H4 (cell line): ENCODE results near the gene RCE1. TPM values are rescaled to one million over a fixed set of nuclear protein-coding genes. Genes with fewer than 3 reads are reported as not detected.
A peak's percentile ranks its signal among the peaks of the same experiment; 100 is the strongest.
"Not testable (repeated sequence)": the region's sequence is repeated elsewhere in the genome, so short reads cannot be mapped to it uniquely, and the experiment has no call there.

Experiments used
- DNase-seq: peaks from one replicate; pipeline ENCODE4 v3.0.0-alpha.2; 2015; ENCODE audit warnings: low spot score
- total RNA-seq: library from RNA; depleted of rRNA; stranded (reverse); fragments of >200 nt; shearing (Covaris generic); gene quantifications from 2 replicates; pipeline ENCODE4 v1.2.3, GENCODE V29; 2014; rRNA removed

RCE1 gene, protein sequence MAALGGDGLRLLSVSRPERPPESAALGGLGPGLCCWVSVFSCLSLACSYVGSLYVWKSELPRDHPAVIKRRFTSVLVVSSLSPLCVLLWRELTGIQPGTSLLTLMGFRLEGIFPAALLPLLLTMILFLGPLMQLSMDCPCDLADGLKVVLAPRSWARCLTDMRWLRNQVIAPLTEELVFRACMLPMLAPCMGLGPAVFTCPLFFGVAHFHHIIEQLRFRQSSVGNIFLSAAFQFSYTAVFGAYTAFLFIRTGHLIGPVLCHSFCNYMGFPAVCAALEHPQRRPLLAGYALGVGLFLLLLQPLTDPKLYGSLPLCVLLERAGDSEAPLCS
- total RNA-seq = 23.5 and 27.5 TPM in 2 replicates

DNA sequence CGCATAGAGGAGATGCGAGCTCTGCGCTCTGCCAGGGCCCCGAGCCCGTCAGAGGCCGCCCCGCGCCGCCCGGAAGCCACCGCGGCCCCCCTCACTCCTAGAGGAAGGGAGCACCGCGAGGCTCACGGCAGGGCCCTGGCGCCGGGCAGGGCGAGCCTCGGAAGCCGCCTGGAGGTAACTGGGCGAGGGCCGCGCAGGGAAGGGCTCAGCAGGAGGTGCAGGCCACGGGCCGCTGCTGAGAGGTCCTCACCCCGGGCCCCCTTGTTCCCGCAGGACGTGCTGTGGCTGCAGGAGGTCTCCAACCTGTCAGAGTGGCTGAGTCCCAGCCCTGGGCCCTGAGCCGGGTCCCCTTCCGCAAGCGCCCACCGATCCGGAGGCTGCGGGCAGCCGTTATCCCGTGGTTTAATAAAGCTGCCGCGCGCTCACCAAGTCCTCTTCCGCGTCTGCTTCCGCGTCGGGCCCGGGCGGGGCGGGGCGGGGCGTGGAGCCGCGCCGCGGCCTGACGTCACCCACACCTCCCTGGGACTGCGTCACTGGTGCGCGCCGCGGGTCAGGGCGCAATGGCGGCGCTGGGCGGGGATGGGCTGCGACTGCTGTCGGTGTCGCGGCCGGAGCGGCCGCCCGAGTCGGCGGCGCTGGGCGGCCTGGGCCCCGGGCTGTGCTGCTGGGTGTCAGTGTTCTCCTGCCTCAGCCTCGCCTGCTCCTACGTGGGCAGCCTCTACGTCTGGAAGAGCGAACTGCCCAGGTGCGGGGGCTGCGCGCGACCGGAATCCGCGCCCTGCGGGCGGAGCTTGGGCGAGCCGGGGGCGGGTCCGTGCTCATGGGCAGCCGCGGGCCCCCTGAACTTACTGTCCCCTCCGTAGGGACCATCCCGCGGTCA, at the start of gene RCE1:
Gene RCE1 (plus strand): TSS at position 546 of the 880 bp plus-strand sequence. CDS start 15 bp downstream, at position 561.
- peak; percentile 81 for DNase-seq

DNA sequence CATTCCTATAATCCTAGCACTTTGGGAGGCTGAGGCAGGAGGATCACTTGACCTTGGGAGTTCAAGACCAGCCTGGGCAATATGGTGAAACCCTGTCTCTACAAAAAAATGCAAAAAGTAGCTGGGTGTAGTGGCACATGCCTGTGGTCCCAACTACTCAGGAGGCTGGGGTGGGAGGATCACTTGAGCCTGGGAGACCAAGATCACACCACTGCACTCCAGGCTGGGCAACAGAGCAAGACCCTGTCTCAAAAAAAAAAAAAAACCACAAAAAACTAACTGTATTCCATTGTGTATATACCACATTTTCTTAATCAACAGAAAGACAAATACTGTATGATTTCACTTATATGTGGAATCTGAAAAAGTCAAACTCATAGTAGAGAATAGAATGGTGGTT, 43.4 kb upstream of the RCE1 start:
- not testable (repeated sequence) for DNase-seq

DNA sequence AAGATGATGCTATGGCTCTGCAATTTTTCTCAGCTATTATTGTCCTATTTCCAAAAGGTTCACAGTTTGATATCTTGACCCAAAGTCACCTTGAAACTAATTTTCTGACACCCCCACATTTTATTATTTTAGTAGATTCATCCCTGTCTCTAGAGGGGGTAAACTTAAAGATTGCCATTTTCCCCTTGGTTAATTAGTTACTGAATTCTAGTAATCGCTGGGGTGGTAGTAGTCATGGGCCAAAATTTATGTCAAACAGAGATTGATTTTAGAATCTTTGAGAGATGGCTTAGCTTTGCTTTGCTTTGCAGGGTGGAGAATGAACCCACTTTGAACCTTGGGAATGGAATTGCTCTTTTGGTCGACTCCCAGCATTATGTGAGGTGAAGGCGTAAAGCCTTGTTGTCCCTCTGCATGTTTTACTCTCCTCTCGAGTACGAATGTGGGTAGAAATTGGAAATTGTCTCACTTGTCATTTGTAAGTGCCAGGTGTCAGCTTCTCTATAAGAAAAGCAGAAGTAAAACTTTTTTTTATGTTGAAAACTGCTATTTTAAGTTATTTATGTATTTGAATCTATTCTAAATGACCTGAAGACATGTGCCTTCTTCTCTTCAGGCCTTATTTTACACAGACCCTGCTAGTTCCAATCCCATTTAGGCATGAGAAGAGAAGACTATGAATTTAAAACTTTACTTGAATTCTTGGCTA, 42.4 kb upstream of the RCE1 start:
- no peak for DNase-seq

DNA sequence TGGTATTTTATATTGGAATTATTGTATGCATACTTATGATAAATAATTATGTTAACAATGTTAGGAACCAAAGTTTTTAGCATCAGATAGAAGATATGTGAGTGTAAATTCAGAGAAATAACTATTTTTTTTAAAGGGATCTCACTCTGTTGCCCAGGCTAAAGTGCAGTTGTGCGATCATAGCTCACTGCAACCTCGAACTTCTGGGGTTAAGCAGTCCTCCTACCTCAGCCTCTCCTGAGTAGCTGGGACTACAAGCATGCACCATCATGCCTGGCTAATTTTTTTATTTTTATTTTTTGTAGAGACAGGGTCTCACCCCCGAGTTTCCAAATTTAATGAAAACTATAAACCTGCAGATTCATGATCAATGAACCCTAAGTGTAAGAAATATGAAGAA, 33.6 kb upstream of the RCE1 start:
- DNase-seq = no peak

DNA sequence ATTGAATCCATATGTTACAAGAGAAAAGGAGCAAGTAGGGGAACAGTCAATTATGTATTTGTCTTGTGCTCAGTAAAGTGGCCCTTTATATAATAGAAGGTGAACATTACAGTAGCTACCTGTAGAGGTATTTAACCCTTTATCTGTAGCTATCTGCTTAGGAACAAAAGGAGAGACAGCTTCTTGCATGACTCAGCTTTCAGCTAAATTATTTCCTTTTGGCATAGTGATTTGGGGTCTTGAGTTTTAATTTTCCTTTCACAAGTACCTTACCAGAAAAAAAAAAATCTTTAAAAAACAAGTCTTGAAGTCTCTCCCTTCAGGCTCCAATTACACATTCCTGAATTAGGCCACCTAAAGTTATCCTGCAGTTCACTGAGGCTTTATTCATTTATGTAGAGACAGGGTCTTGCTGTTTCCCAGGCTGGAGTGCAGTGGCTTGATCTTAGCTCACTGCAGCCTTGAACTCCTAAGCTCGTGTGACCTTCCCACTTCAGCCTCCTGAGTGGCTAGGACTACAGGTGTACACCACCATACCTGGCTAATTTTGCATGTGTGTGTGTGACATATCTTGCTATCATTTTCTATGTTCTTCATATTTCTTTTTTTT, 32.6 kb upstream of the RCE1 start:
- DNase-seq = no peak

DNA sequence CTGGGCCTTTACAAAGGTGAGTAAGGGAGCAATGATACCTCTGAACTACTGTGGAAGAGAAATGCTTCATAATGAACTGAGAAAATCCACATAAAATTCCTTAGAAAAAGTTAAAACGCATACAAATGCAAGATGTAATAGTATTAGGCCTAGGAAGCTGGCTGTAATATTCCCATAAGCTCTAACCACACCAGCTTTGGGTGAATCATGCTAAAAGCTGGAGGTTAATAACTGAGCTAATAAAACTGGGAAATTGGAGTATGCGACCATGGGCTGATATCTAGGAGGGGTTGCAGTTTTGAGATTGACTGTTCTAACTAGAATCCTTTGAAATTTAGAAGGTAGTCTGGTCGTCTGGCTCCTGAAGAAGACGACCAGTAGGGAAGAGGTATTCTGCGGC, 28.6 kb upstream of the RCE1 start:
- no peak for DNase-seq

DNA sequence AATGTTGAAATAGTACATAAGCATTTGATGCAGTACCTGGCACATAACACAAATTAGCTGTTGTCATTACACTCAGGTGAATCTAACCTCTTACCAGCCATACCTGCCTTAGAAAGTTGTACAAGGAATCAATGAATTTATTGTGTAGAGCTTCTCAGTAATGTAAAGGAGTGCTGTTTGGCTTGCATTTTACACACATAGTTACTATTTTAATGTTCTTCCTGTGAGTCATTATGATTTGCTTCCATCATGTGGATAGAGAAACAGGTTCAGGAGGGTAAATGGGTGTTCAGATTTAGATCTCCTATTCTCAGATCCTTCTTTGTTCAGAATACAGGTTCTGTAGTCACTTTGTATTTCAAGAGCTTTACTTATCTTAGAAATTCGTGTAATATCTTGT, 27.6 kb upstream of the RCE1 start:
- no peak for DNase-seq

DNA sequence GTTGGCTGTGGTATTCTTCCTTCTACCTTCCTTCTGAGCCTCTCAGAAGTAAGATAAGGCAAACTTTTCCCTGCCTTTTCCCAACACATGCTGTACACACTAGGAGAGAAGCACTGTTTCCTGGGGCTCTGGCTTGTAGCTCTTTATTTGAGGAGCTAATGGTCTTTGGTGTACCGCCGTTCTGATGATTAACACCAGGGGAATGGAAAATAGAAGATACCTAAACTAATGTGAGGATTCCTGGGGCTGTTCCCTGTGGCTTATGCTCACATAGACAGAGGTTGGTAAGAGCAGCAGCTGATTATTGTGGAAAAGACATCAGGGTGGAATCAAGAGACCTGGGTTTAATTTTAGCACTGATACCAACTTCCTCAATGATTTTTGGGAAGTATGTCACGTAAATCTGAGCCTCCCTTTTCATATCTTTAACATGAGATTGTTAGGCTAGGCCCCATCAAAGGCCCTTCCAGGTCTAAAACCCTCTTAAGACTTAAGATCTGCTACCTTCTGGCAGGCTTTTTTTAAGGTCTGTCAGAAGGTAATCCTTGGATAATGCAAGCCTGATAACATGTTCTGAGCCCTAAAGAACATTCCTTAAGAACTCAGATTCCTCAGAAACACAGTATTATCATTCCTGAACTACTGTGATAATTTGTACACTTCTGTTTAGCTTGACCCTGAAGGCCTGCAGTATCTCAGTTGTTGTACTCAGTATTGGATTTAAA, 24.8 kb upstream of the RCE1 start:
- DNase-seq = no peak

DNA sequence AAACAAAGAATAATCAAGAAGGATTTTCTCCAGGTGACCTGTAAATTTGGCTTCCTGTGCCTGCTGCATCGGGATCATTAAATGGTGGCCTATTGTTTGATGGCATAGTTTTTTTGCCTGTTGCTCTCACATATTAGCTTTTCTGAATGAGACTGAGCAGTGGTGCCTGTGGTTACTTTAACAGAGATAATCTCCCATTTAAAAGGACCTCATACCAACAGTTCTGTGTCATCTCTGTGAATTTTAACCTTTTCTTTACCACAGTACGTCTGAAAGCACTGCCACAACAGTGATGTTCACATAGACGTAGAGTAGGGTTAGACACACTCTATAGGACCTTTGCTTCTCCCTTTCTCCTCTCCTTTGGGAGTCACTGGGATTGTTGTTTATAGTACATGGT, 22.9 kb upstream of the RCE1 start:
- no peak for DNase-seq

DNA sequence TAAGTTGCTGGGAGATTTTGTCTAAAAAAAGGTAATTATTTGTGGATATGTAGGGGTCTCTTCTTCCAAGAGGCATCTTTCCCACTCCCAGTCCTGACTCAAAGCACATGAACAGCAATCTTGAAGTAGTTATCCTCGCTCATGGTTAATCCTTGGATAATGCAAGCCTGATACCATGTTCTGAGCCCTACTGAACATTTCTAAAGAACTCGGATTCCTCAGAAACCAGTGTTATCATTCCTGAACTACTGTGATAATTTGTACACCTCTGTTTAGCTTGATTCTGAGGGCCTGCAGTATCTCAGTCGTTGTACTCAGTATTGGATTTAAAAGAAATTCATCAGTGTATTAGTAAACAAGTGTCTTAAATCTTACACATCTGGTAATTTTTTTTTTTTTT, 22.3 kb upstream of the RCE1 start:
- DNase-seq = no peak

DNA sequence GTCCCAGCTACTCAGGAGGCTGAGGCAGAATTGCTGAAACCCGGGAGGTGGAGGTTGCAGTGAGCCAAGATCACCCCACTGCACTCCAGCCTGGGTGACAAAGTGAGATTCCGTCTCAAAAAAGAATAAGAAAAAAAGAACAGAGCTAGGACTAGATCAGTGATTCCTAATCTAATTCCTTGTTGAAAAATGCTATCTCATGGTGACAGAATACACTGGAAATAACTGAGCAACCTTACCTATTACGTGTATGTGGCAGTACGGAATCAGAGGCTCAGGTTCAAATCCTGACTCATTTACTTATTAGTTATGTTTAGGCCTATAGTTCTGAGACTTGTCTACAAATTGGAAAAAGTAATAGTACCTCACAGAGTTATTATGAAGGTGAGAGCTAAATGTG, 19.5 kb upstream of the RCE1 start:
- no peak for DNase-seq

DNA sequence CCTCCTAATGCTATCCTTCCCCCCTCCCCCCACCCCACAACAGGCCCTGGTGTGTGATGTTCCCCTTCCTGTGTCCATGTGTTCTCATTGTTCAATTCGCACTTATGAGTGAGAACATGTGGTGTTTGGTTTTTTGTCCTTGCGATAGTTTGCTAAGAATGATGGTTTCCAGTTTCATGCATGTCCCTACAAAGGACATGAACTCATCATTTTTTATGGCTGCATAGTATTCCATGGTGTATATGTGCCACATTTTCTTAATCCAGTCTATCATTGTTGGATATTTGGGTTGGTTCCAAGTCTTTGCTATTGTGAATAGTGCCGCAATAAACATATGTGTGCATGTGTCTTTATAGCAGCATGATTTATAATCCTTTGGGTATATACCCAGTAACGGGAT, 18.7 kb upstream of the RCE1 start:
- DNase-seq = not testable (repeated sequence)

DNA sequence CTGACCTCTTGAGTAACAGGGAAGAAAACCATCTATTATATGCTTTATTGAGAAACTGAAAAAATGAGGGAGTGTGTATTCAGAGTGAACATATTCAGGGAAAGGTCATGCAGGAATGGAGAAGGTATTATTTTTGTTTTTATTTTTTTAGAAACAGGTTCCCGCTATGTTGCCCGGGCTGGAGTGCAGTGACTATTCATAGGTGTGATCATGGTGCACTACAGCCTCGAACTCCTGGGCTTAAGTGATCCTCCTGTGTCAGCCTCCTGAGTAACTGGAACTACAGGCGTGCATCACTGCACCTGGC, 8.7 kb upstream of the RCE1 start:
- DNase-seq = no peak

DNA sequence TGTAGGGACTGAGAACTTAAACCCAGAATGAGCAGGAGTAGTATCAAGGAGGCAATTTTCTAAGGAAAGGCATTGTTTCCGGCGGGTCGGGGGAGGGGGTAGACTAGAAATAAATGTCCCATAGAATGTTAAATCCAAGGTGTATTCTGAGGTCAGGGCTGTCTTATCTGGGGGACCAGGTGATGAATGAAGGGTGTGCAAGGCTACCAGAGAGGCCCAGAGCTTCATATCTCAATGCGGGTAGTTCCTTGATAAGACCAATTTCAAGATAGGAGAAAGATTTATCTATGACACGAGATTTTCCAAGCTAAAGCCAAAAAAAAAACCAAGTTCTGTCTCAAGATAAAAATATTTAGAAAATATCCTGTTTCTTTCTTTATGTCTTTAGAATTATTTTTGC, 8.3 kb upstream of the RCE1 start:
- DNase-seq = no peak

DNA sequence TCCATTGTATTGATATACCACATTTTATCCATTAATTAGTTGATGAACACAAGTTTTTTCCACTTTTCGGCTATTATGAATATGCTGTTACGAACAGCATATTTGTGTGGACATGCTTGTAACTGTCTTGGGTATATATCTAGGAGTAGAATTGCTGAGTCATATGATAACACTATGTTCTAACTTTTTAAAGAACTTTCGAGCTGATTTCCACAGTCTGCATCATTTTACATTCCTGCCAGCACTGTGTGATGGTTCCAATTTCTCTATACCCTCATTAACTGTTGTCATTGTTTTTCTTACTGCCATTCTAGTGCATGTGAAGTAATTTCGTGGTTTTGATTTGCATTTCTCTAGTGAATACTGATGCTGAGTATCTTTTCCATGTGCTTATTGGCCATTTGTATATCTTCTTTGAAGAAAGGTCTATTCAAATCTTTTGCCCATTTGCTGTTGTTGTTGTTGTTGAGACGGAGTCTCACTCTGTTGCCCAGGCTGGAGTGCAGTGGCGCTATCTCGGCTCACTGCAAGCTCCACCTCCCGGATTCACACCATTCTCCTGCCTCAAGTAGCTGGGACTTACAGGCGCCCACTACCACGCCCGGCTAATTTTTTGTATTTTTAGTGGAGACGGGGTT, 7.4 kb upstream of the RCE1 start:
- peak; percentile 25 for DNase-seq

DNA sequence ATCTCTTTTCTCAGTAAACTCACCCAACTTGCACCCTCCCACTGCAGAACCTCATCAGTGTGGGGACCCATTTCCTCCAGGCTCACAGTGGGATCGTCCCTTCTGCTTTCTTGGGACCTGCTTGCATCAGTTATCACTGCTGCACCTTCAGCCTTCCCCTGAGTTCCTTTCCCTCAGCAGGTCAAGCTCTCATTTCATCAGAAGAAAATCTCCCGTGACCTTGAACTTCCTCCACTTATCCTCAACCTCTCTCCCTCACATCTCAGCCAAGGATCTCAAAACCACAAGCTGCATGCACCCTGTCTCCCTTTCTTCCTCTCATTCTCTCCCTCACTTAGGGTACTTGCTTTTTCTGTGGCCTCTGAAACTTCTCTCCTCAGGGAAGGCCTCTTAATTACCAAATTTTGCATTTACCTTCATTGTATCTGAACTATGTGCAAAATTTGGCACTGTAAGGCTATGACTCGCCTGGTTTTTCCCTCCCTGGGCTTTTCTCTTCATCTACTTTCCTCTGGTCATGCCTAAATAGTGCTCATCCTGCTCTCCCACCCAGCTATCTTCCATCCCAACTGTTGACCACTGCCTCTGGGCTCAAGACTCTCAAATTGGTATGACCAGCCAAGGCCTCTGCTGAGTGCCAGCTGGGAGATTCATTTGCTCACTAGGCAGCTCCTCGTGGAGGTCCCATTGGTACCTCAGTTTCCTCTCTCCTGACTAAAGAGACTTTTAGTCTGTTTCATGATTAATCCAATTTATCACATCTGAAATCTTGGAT, 2.7 kb upstream of the RCE1 start:
- no peak for DNase-seq

DNA sequence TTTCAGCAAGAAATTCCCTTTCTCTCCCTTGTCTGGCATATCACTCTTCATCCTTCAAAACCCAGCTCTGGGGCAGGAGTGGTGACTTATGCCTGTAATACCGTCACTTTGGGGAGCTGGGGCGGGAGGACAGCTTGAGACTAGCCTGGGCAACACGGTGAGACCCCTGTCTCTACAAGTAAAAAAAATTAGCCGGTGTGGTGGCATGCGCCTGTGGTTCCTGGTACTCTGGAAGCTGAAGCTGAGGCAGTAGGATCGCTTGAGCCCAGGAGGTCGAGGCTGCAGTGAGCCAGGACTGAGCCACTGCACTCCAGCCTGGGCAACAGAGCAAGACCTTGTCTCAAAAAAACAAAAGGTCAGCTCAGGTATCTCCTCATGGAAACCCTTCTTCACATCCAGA, 1.4 kb upstream of the RCE1 start:
- no peak for DNase-seq

DNA sequence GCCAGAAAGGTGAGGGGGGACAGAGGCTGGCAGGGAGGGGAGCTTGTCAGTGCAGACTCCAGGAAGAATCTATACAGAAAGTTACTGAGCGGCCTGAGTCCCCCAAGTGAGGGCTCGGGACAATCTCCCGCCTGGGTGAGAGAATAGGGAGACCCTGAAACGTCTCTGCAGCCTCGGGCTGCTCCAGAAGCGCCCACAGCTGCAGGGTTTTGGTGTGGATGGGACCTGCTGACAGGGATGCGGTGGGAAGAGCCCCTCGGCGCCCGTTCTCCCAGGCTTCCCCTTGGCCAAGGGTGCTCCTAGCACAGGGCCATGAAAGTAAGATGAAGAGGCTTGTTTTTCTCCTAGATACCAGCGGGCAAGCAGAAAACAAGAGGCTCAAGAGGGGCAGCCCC, 743 bp upstream of the RCE1 start:
- DNase-seq = no peak

DNA sequence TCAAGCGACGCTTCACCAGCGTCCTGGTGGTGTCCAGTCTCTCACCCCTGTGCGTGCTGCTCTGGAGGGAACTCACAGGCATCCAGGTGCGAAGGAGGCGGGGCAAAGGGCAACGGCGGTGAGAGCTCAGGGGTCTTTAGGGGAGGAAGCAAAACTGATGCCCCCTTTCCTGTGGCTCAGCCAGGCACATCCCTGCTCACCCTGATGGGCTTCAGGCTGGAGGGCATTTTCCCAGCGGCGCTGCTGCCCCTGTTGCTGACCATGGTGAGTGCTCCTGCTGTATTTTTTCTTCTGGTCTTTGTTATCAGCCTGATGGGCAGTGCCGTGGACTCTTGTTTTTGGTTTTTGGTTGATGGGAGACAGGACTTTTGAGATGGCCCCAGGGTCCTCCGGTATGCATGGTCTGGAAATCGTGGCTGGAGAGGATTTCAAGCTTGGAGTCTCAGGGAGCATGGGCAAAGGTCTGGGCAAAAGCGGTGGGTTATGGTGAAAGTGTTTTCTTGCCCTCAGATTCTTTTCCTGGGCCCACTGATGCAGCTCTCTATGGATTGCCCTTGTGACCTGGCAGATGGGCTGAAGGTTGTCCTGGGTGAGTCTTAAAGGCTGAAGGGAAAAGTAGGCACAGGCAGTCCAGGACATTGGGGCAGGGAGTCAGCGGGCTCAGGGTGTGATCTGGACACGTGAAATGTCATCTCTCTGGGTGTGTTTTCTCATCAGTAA, 695 bp downstream of the RCE1 start:
- no peak for DNase-seq
